NCI-H2029 (cell line): Measurements from ENCODE around the gene SNCB.

Source experiments
- DNase-seq: peaks from one replicate; lab custom pipeline; 2025; lab: John Stamatoyannopoulos, UW

Gene SNCB

DNA sequence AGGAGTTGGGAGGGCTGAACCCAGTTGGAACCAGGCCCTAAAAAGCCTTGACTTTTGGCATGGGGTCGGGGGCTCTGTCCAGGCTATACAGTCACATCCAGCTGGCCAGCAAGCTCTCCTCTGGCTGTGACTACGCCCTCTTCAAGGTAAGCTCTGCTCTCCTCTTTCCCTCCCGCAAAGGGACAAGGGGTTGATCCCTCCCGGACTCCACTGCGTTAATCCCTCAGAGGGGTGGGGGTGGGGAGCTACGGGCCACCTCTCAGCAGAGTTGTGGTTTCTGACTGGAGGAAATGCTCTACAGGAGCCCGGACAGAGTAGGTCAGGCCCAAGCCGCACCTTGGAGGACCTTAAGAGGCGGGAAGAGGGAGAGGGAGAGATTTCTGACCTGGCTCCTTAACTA, 14.0 kb upstream of the SNCB start:
- DNase-seq: no peak

DNA sequence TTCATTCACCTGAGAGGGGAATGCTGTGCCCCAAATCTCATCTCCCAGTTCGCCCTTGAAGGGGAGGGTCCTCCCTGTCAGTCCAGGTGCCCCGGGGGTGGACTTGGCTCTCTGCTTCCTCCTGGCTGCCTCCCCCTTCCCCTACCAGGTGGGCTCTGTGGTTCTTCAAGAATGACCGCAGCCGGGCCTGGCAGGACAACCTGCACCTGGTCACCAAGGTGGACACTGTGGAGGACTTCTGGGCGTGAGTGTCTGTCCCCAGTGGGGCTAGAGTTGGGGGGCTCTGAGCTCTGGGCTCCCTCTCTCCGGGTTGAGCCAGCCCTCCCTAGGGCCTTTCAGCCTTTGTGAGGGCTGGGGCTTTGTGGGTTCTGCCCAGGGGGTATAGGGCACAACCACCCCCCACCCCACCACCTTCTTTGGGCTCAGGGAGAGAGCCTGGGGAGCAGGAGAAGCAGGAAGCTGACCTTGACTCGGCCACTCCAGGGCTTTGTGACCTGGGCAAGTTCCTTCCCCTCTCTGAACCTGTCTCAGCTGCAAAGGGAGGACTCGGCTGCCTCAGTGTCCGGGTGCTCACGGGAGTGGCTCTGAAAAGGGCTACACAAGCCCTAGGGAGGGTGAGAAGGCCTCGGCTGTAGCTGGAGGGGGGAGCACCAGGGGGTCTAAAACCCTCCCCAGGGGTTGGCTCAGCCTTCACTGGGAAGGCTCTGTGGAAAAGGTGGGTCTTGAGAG, 13.3 kb upstream of the SNCB start:
- no peak for DNase-seq

- DNase-seq: no peak
These were observed 12.5 kb upstream of the SNCB start for GRCh38 chr5:176642675-176643490.

GRCh38 chr5:176640616-176641015, 10.3 kb upstream of the SNCB start:
- no peak for DNase-seq

DNA sequence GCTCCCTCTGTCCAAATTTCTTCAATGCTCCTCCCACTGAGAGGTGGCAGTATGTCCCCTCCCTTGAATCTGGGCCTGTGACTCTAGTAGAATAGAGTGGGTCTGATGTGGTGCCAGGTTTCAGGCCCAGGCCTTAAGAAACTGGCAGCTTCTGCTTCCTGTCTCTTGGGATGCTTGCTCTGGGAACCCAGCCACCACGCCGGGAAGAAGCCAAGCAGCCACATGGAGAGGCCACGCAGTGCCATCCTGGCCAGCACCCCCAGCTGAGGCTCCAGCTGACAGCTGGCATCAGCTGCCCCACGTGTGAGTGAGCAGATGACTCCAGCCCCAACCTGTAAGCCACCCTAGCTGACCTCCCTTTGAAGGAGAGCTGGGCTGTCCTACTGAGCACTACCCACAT, 9.6 kb upstream of the SNCB start:
- DNase-seq: peak; percentile 62

DNA sequence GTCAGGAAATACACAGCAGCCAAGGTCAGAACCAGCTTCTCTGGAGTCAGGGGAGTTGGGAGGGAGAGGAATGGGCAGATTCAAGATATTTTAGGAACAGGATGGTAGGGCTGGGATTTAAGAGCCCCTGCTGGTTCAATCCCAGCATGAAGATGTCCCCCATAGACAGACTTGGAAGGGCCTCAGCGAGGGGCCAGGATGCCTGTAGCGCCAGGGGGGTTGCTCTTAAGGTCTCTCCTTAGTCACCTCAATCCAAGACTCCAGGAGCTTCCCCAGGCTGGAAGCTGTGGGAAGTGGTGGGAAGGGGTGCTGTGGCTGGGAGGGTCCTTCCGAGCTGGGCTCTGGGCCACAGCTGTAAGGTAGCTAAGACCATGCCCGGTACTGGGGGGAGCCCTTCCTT, 8.9 kb upstream of the SNCB start:
- no peak for DNase-seq

GRCh38 chr5:176638437-176638836, 8.1 kb upstream of the SNCB start:
- no peak for DNase-seq

GRCh38 chr5:176637556-176637955, 7.2 kb upstream of the SNCB start:
- DNase-seq: no peak

GRCh38 chr5:176636426-176636825, 6.1 kb upstream of the SNCB start:
- DNase-seq: no peak

DNA sequence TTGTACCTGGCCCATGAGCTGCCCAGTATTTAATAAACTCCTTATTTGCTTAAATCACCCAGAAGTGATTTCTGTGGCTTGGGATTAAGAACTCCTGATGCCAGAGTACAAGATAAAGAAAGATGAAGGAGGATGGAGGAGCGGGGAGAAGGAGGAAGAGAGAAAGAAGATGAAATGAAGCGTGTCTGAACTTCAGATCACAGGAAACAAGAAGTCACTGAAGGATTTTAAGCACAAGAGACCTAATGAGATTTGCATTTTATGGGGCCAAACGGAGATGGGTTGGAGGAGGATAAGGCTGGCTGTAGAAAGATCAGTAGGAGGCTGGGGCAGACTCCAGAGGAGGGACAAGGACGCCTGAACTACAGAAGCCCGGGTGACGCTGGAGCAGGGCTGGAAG, 3.3 kb upstream of the SNCB start:
- no peak for DNase-seq

DNA sequence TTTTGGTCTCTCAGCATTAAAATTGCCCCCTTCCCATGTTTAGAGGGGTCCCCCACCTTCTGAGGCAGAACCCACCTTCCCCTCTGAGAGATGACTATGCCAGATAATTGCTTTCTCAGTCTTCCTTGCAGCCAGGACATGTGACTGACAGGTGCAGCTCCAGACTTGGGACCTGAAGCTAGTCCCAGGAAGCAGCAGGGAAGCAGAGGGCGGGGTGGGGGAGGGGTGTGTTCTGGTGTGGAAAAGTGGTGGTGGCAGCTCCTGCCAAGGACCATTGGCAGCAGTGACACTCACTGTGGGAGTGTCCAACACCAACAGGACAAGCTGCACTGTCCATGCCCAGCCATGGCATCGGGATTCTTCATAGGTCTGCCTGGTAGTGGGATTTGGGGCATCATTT, 2.4 kb upstream of the SNCB start:
- DNase-seq: peak; percentile 67

GRCh38 chr5:176631383-176632200, 1.3 kb upstream of the SNCB start:
- DNase-seq: peak; percentile 13

DNA sequence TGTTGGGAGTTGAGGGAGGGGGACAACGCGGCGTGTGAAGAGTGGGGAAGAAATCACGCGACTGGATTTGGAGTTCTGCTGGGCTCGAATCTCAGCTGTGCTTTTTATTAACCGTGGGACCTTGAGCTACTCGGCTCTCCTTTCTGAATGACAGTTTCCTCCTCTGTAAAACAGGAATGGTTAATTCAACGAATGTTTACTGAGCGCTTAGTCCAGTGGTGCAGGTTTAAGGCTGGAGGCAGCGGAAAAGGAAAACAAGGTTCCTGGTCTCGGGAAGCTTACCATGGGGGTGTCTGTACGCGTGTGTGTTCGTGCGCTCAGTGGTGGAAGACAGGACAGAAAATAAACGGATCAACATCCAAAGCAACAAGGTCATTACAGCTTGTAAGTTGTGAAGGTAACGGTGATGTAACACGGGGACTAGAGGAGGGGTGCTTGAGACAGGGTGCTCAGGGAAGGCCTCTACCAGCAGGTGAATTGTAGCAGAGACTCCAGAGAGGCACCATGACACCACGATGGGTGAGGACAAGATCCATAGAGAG, 418 bp upstream of the SNCB start:
- DNase-seq: no peak

DNA sequence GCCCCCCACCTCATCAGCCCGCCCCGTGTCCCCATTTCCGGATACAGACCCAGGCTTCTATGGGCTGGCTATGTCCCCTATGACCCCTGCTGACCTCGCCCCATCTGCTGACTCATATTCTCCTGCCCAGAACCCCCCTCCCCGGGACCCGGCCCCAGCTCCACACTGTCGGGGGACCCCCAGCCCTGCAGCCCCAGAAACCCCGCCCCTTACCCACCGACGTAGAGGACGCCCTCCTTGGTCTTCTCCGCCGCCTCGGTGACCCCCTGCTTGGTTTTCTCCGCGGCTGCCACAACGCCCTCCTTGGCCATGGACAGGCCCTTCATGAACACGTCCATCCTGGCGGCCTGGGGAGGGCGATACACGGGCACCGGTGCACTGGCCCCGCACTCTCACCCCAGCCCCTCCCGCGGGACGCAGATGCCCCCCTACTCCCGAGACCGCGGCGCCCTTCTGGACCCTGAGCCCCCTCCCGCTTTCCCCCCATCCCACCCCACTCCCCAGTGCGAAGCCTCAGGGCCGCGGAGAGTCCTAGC, 949 bp downstream of the SNCB start:
- DNase-seq: no peak

DNA sequence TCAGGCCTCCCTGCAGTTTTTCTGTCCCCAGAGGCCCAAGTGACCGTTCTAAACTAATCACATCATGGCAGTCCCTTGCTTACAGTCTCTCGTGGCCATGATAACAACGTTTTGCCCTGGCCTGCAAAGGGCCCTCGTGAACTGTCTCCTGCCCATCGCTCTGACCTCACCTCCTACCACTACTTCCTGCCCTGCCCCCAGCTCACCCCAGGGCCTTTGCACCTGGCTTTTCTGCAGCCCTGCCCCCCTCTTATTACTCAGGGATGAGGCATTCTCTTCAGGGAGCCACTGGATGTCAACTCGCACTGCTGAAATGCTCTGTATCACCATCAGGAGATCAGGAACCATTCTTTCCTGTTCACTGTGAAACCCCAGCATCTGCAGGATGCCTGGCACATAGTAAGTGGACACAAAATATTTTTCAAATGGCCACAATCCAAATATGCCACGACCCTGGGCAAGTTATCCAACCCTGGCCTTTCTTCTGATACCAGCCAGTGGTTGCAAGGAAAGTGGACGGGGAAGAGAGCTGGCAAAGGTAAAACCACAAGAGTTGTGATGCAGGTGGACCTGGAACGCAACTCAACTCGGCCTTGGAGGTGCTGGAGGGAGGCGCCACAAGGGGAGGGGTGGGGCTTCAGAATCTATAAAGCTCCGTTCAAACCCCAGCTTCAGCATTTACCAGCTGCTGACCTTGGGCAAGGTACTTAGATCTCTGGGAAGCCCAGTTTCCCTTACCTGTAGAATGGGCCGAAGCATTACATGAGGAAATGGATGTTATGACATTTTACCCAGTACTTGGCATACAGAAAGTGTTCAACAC, 1.7 kb downstream of the SNCB start:
- no peak for DNase-seq

GRCh38 chr5:176627582-176627981, 2.8 kb downstream of the SNCB start:
- DNase-seq: no peak

GRCh38 chr5:176626876-176627236, 3.5 kb downstream of the SNCB start:
- DNase-seq: no peak

GRCh38 chr5:176625966-176626875, 4.1 kb downstream of the SNCB start:
- no peak for DNase-seq

DNA sequence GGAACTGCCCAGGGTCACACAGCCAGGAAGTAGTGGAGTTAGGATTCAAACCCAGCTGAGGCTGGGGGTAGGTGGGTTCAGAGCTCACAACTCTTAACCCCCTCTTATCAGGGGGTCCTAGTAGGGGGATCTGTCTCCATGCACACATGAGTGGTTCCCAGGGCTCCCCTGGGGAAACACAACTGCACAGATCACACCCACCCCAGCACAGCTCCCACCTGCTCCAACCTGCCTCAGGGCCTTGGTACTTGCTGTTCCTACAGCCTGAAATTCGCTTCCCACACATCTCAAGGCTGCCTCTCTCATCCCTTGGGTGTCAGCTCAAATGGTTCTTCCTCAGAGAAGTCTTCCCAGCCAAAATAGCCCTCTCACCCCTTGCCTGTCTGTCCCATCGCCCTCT, 4.8 kb downstream of the SNCB start:
- no peak for DNase-seq

DNA sequence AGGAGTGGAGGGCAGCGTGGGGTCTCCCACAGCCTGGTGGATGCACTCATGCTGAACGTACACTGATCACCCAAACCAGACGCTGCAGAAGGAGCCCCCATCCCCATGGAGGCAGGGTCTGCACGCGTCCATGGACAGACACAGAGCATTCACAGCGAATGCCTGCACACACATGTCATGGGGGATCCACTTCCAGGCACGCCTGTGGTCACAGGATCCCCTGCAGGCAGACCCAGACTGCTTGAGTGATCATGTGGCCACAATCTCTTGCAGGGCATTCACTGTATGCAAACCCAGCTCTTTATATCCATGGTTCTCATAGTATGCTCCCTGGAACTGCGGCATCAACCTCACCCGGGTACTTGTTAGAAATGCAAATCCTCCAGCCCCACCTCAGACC, 5.4 kb downstream of the SNCB start:
- DNase-seq: no peak
